Measurements from ENCODE around the gene OR52A5. TPM values are rescaled to one million over a fixed set of nuclear protein-coding genes. Genes with fewer than 3 reads are reported as not detected.
"Not testable (repeated sequence)": the region's sequence is repeated elsewhere in the genome, so short reads cannot be mapped to it uniquely, and the experiment has no call there.

OR52A5 gene
- total RNA-seq, 1 experiment from 2014 or later: not detected

GRCh38 chr11:5151713-5152153 is 13.6 kb upstream of the OR52A5 start:
- H3K27ac ChIP-seq (ENCODE audit: low read length): no peak overlapping the region
- ATAC-seq: no peak
- H3K9me3 ChIP-seq (ENCODE audit: low read length): no peaks in the 10 kb centered on the region
- ChIA-PET POLR2A (ENCODE audit: unreplicated experiment) (no interaction called here), CTCF (no interaction called here)
- H3F3A ChIP-seq (ENCODE audit: low read length, unreplicated experiment): no peaks in the 10 kb centered on the region
- H3K9me2 ChIP-seq (replicated peaks; ENCODE audit: low read length): no peaks in the 10 kb centered on the region
- H3K4me2 ChIP-seq (ENCODE audit: low read length): no peak overlapping the region
- H3K9ac ChIP-seq (ENCODE audit: low read length): no peak overlapping the region
- no peak overlapping the region for H2AFZ ChIP-seq (ENCODE audit: low read length)
- BruUV-seq (replicated peaks): no TSS peak
- no peaks in the 10 kb centered on the region for H3K36me3 ChIP-seq (ENCODE audit: low read depth, low read length)
- no peaks in the 10 kb centered on the region for H3K4me1 ChIP-seq (ENCODE audit: insufficient read depth, low read length)
- H3K4me3 ChIP-seq (ENCODE audit: low read length): no peak overlapping the region
- H3K79me2 ChIP-seq (ENCODE audit: low read length): no peaks in the 10 kb centered on the region
- H4K20me1 ChIP-seq (ENCODE audit: low read length): no peaks in the 10 kb centered on the region
- no peak for TF ChIP-seq EZH2 (IDR thresholded peaks at IDR 0.05; ENCODE audit: low read length, unreplicated experiment)
- no peak for TF ChIP-seq CTCF (conservative IDR thresholded peaks at IDR 0.05; ENCODE audit: low read depth, low read length)
- TF ChIP-seq EZH2phosphoT487 (IDR thresholded peaks at IDR 0.05; ENCODE audit: borderline replicate concordance, low read length): no peak
- DNase-seq: no peak
- no peaks in the 10 kb centered on the region for H3K27me3 ChIP-seq (ENCODE audit: low read length)
- intact Hi-C loops (cut with micrococcal nuclease): no loop called here

GRCh38 chr11:5144206-5144605 is 6.0 kb upstream of the OR52A5 start:
- H3K27me3 ChIP-seq (ENCODE audit: low read length); DNase-seq; H3K36me3 ChIP-seq (ENCODE audit: low read depth, low read length); H3K9me2 ChIP-seq (replicated peaks; ENCODE audit: low read length); H3K9me3 ChIP-seq (ENCODE audit: low read length); H3K79me2 ChIP-seq (ENCODE audit: low read length); BruUV-seq (replicated peaks); CTCF ChIA-PET; H3K27ac ChIP-seq (ENCODE audit: low read length); H3K4me1 ChIP-seq (ENCODE audit: insufficient read depth, low read length); H4K20me1 ChIP-seq (ENCODE audit: low read length); H3K9ac ChIP-seq (ENCODE audit: low read length); intact Hi-C loops (cut with micrococcal nuclease); H3K4me3 ChIP-seq (ENCODE audit: low read length); H3K4me2 ChIP-seq (ENCODE audit: low read length); H3F3A ChIP-seq (ENCODE audit: low read length, unreplicated experiment); POLR2A ChIA-PET (ENCODE audit: unreplicated experiment); H2AFZ ChIP-seq (ENCODE audit: low read length); ATAC-seq: not testable (repeated sequence)

GRCh38 chr11:5137014-5137413 is 1.1 kb downstream of the OR52A5 start:
- Histone ChIP-seq H3F3A (ENCODE audit: low read length, unreplicated experiment) (no peaks in the 10 kb centered on the region), H3K27ac (ENCODE audit: low read length) (no peak overlapping the region), H3K4me2 (ENCODE audit: low read length) (no peak overlapping the region), H3K4me1 (ENCODE audit: insufficient read depth, low read length) (no peaks in the 10 kb centered on the region), H3K4me3 (ENCODE audit: low read length) (no peak overlapping the region), H3K9me2 (replicated peaks; ENCODE audit: low read length) (no peaks in the 10 kb centered on the region), H3K9ac (ENCODE audit: low read length) (no peak overlapping the region), H2AFZ (ENCODE audit: low read length) (no peak overlapping the region), H3K36me3 (ENCODE audit: low read depth, low read length) (no peaks in the 10 kb centered on the region), H3K27me3 (ENCODE audit: low read length) (0 out of 2 replicates have a peak, but pooled peaks cover 5% of the 10 kb centered on the region), H3K79me2 (ENCODE audit: low read length) (no peaks in the 10 kb centered on the region), H4K20me1 (ENCODE audit: low read length) (no peaks in the 10 kb centered on the region), H3K9me3 (ENCODE audit: low read length) (no peaks in the 10 kb centered on the region)
- ATAC-seq (no peak), DNase-seq (no peak)
- no TSS peak for BruUV-seq (replicated peaks)
- intact Hi-C loops (cut with micrococcal nuclease): no loop called here
- TF ChIP-seq EZH2phosphoT487 (IDR thresholded peaks at IDR 0.05; ENCODE audit: borderline replicate concordance, low read length) (no peak), EZH2 (IDR thresholded peaks at IDR 0.05; ENCODE audit: low read length, unreplicated experiment) (no peak), CTCF (conservative IDR thresholded peaks at IDR 0.05; ENCODE audit: low read depth, low read length) (no peak)
- ChIA-PET CTCF (no interaction called here), POLR2A (ENCODE audit: unreplicated experiment) (no interaction called here)

Measured in PC-3 (cell line).